SU-DHL-6 (cell line): Measurements from ENCODE around the gene IGLL5.

ENCODE experiments used
- CTCF ChIP-seq: fragments of 200-600 bp; sonication (generic); IDR thresholded peaks from one replicate; pipeline ENCODE4 v1.5.1; 2017; ENCODE audit warnings: antibody characterized with exemption, mild to moderate bottlenecking, low read length, moderate library complexity; ENCODE audit not compliant: insufficient read depth, poor library complexity, severe bottlenecking
- EZH2phosphoT487 ChIP-seq: fragments of 200-600 bp; sonication (generic), shearing (Covaris generic); conservative IDR thresholded peaks from 2 replicates; pipeline ENCODE4 v1.6.1; 2018; ENCODE audit warnings: mild to moderate bottlenecking, antibody characterized with exemption, low read length, moderate library complexity, mixed read lengths

- TF ChIP-seq CTCF (no peak), EZH2phosphoT487 (no peak)
Measured at GRCh38 chr22:22945195-22945594, 57.6 kb downstream of the IGLL5 start.
